Bronchial smooth muscle cell (primary cell): Measurements from ENCODE around the gene SGK1. TPM values are rescaled to one million over a fixed set of nuclear protein-coding genes. Genes with fewer than 3 reads are reported as not detected.

Experiments used
- total RNA-seq: library from RNA; depleted of rRNA; stranded (reverse); fragments of >200 nt; gene quantifications from 2 replicates; pipeline ENCODE4 v1.2.1, GENCODE V29; 2014

Gene SGK1
- 40.4 and 48.0 TPM in 2 replicates for total RNA-seq

GRCh38 chr6:134317471-134318131 lies at the start of gene SGK1:
Gene SGK1, minus strand, starts transcription at chr6:134318112. Its CDS starts 652 bp downstream, at chr6:134317460.

